H1 (cell line): ENCODE results near the gene DMXL2. TPM values are rescaled to one million over a fixed set of nuclear protein-coding genes. Genes with fewer than 3 reads are reported as not detected.

Experiments
- CTCF ChIA-PET: fragments of 300-600 bp; sonication (Branson Sonifier 250); formaldehyde crosslinking; loops from one replicate; lab custom pipeline; 2021; ENCODE audit not compliant: partially characterized antibody; lab: Charles Lee
- POLR2A ChIA-PET: fragments of 300-600 bp; sonication (Branson Sonifier 250); formaldehyde crosslinking; loops from one replicate; lab custom pipeline; 2021; ENCODE audit warnings: inconsistent platforms; ENCODE audit not compliant: partially characterized antibody; lab: Charles Lee
- DNase-seq, 2 experiments: peaks; one replicate each; pipeline versions ENCODE4 v3.0.0 to v3.0.0-alpha.2; 2010 to 2022; ENCODE audit warnings: low spot score in 2 of 2, low read depth in 1 of 2, mixed read lengths in 1 of 2
- FAIRE-seq: peaks from 2 replicates; lab custom pipeline; 2011; peaks lifted over from hg19 to GRCh38; lab: Jason Lieb, UNC
- H2AFZ ChIP-seq: 2 replicates; pipeline ENCODE4 v1.8.1; 2012; ENCODE audit warnings: low read length, inconsistent platforms
- H2AK5ac ChIP-seq: 2 replicates; pipeline ENCODE4 v1.6.1; 2013; ENCODE audit warnings: low read depth, low read length
- H2BK120ac ChIP-seq: replicated peaks from 2 replicates; pipeline ENCODE3; 2013; ENCODE audit warnings: low read depth, low read length, inconsistent platforms
- H2BK12ac ChIP-seq: 2 replicates; pipeline ENCODE4 v1.6.1; 2013; ENCODE audit warnings: low read depth, low read length
- H2BK15ac ChIP-seq: 2 replicates; pipeline ENCODE4 v1.6.1; 2013; ENCODE audit warnings: low read length
- H2BK20ac ChIP-seq: 2 replicates; pipeline ENCODE4 v1.6.1; 2013; ENCODE audit warnings: low read length
- H2BK5ac ChIP-seq: 2 replicates; pipeline ENCODE4 v1.6.1; 2013; ENCODE audit warnings: low read depth, low read length
- H3K14ac ChIP-seq: 2 replicates; pipeline ENCODE4 v1.6.1; 2013; ENCODE audit warnings: inconsistent platforms; ENCODE audit not compliant: insufficient read length
- H3K18ac ChIP-seq: 2 replicates; pipeline ENCODE4 v1.6.1; 2013; ENCODE audit warnings: low read length; ENCODE audit errors: extremely low read depth
- H3K23ac ChIP-seq: 2 replicates; pipeline ENCODE4 v1.6.1; 2013; ENCODE audit warnings: inconsistent platforms; ENCODE audit not compliant: insufficient read length
- H3K23me2 ChIP-seq: 2 replicates; pipeline ENCODE4 v1.6.1; 2013; ENCODE audit warnings: low read depth, low read length
- H3K27ac ChIP-seq: 2 replicates; pipeline ENCODE4 v1.6.1; 2011; ENCODE audit warnings: low read depth, low read length, inconsistent platforms
- H3K27me3 ChIP-seq, 4 experiments: replicated peaks in 1 of 4; 1 replicate in 1 of 4; 2 replicates in 3 of 4; pipeline versions ENCODE4 v1.6.1 to v1.8.1; 2011 to 2013; ENCODE audit warnings: low read length in 3 of 4, mild to moderate bottlenecking in 3 of 4, inconsistent platforms in 2 of 4, mixed read lengths in 2 of 4, moderate library complexity in 1 of 4; ENCODE audit not compliant: control insufficient read depth in 3 of 4, insufficient read depth in 3 of 4; ENCODE audit errors: extremely low read depth in 1 of 4
- H3K36me3 ChIP-seq, 4 experiments: 2 replicates each; pipeline versions ENCODE4 v1.6.1 to v1.8.1; 2011 to 2013; ENCODE audit warnings: mild to moderate bottlenecking in 4 of 4, low read length in 3 of 4, moderate library complexity in 2 of 4, control low read depth in 1 of 4, inconsistent platforms in 1 of 4; ENCODE audit not compliant: insufficient read depth in 4 of 4, control insufficient read depth in 2 of 4
- H3K4ac ChIP-seq: replicated peaks from 2 replicates; pipeline ENCODE3; 2013; ENCODE audit warnings: low read length, low read depth, mixed read lengths, inconsistent platforms; ENCODE audit not compliant: insufficient read length
- H3K4me1 ChIP-seq, 4 experiments: replicated peaks in 1 of 4; 1 replicate in 1 of 4; 2 replicates in 3 of 4; pipeline versions ENCODE4 v1.6.1 to v1.8.1; 2011 to 2013; ENCODE audit warnings: low read length in 3 of 4, inconsistent platforms in 2 of 4, mixed read lengths in 1 of 4; ENCODE audit not compliant: insufficient read depth in 4 of 4, control insufficient read depth in 3 of 4
- H3K4me2 ChIP-seq, 2 experiments: 2 replicates each; pipeline versions ENCODE4 v1.6.1 to v1.8.1; 2011 to 2013; ENCODE audit warnings: low read depth in 2 of 2, low read length in 2 of 2, control low read depth in 1 of 2, inconsistent platforms in 1 of 2, mild to moderate bottlenecking in 1 of 2; ENCODE audit not compliant: insufficient read depth in 1 of 2
- H3K4me3 ChIP-seq, 4 experiments: fragments of 200-600, 300-600 bp in 1 of 4; sonication (generic), shearing (Covaris generic), sonication (Bioruptor Twin) in 1 of 4; 2 replicates each; pipeline versions ENCODE4 v1.5.1 to v1.8.1; 2011 to 2016; ENCODE audit warnings: low read length in 4 of 4, low read depth in 3 of 4, control low read depth in 2 of 4, inconsistent platforms in 2 of 4, mild to moderate bottlenecking in 2 of 4, mixed read lengths in 1 of 4, moderate library complexity in 1 of 4; ENCODE audit not compliant: insufficient read depth in 2 of 4; ENCODE audit errors: extremely low read depth in 1 of 4
- H3K56ac ChIP-seq: replicated peaks from 2 replicates; pipeline ENCODE3; 2013; ENCODE audit warnings: low read depth, mild to moderate bottlenecking, mixed read lengths, low read length, inconsistent platforms; ENCODE audit not compliant: insufficient read length
- H3K79me1 ChIP-seq: 2 replicates; pipeline ENCODE4 v1.6.1; 2013; ENCODE audit warnings: low read depth, low read length, control low read depth
- H3K79me2 ChIP-seq, 2 experiments: 2 replicates each; pipeline versions ENCODE4 v1.6.1 to v1.8.1; 2012 to 2013; ENCODE audit warnings: low read length in 2 of 2, mild to moderate bottlenecking in 2 of 2, inconsistent platforms in 1 of 2; ENCODE audit not compliant: insufficient read depth in 2 of 2, control insufficient read depth in 1 of 2
- H3K9ac ChIP-seq, 4 experiments: replicated peaks in 1 of 4; 1 replicate in 1 of 4; 2 replicates in 3 of 4; pipeline versions ENCODE4 v1.6.1 to v1.8.1; 2011 to 2013; ENCODE audit warnings: low read depth in 3 of 4, low read length in 3 of 4, control low read depth in 2 of 4, mild to moderate bottlenecking in 2 of 4, moderate library complexity in 2 of 4, inconsistent platforms in 1 of 4; ENCODE audit errors: extremely low read depth in 1 of 4
- H3K9me3 ChIP-seq, 2 experiments: 2 replicates each; pipeline versions ENCODE4 v1.6.1 to v1.8.1; 2012 to 2013; ENCODE audit warnings: mild to moderate bottlenecking in 2 of 2, moderate library complexity in 2 of 2, control low read depth in 1 of 2, inconsistent platforms in 1 of 2, low read depth in 1 of 2, low read length in 1 of 2, mixed read lengths in 1 of 2; ENCODE audit not compliant: insufficient read depth in 2 of 2
- H4K20me1 ChIP-seq, 2 experiments: replicated peaks in 1 of 2; 2 replicates each; pipeline versions ENCODE3 to v1.8.1; 2011 to 2013; ENCODE audit warnings: inconsistent platforms in 2 of 2, low read length in 2 of 2, mild to moderate bottlenecking in 1 of 2; ENCODE audit not compliant: insufficient read depth in 2 of 2, control insufficient read depth in 1 of 2
- H4K5ac ChIP-seq: 2 replicates; pipeline ENCODE4 v1.6.1; 2013; ENCODE audit warnings: low read length, low read depth, mixed read lengths, inconsistent platforms; ENCODE audit not compliant: insufficient read length
- H4K8ac ChIP-seq: 2 replicates; pipeline ENCODE4 v1.8.0; 2013; ENCODE audit warnings: mild to moderate bottlenecking, moderate library complexity, low read length, inconsistent platforms; ENCODE audit not compliant: insufficient read depth; ENCODE audit errors: extremely low read depth
- H4K91ac ChIP-seq: replicated peaks from 2 replicates; pipeline ENCODE3; 2013; ENCODE audit warnings: low read length, mixed read lengths, inconsistent platforms; ENCODE audit not compliant: insufficient read length
- MAFK ChIP-seq: IDR thresholded peaks from 2 replicates; pipeline ENCODE4 v1.6.1; 2012; ENCODE audit warnings: low read depth, mild to moderate bottlenecking, improper control_type of control experiment, low read length
- TCF12 ChIP-seq: IDR thresholded peaks from 2 replicates; pipeline ENCODE4 v1.6.1; 2011; ENCODE audit warnings: low read depth, mild to moderate bottlenecking, low read length
- WGBS, 2 experiments: shearing (Covaris generic) in 1 of 2; methylation state at CpG; one replicate each; pipeline versions ENCODE4 v1.1.6 to v1.1.7; 2013 to 2015; ENCODE audit warnings: low lambda C conversion rate in 2 of 2, mixed read lengths in 2 of 2, inconsistent platforms in 1 of 2, low coverage in 1 of 2, missing lambda C conversion rate in 1 of 2; ENCODE audit not compliant: insufficient replicate concordance in 2 of 2, insufficient coverage in 1 of 2, insufficient read length in 1 of 2; ENCODE audit errors: extremely low coverage in 1 of 2, missing lambda C conversion rate in 1 of 2; 5-methylcytosine and 5-hydroxymethylcytosine counted together
- polyA plus RNA-seq, 7 experiments: library from polyadenylated mRNA; depleted of rRNA in 3 of 7; stranded (reverse) in 5 of 7; unstranded in 2 of 7; fragments of >200 nt in 5 of 7; fragments of 200-250 nt in 2 of 7; gene quantifications; 1 replicate in 5 of 7; 2 replicates in 1 of 7; 4 replicates in 1 of 7; pipeline versions ENCODE4 v1.2.1 to v1.2.3, GENCODE V29; 2011 to 2013; ENCODE audit warnings: missing spikeins in 2 of 7, mixed read lengths in 2 of 7
- total RNA-seq: library from RNA; stranded (reverse); fragmentation: NEBNext Ultra II Directional; extraction: Animal tissue kit (Norgen Biotek cat#: 25700); gene quantifications from 2 replicates; pipeline ENCODE4 v1.2.1, GENCODE V29; 2021

Gene DMXL2
- total and polyA plus RNA-seq, 2 of the 8 experiments (the other 6 are each of a cell fraction or from before 2014, with no cell fraction given) = 9.5 to 10.6 TPM

GRCh38 chr15:51425517-51426040 lies 197.0 kb downstream of the DMXL2 start:
- no peak overlapping the region for H2AFZ ChIP-seq
- H3K4me1 ChIP-seq = no peaks in the 10 kb centered on the region; a peak in 1 of 7 replicates
- H3K36me3 ChIP-seq = no peaks in the 10 kb centered on the region; a peak in 1 of 8 replicates
- FAIRE-seq = no peak
- no peak overlapping the region for H2BK12ac ChIP-seq
- no peak overlapping the region for H2BK20ac ChIP-seq
- H3K14ac ChIP-seq = no peak overlapping the region
- no peak overlapping the region for H4K5ac ChIP-seq
- WGBS, 2 experiments = 76% methylated on average over 1 of the region's 1 CpG; no CpG with 5 or more reads in 1 of the 2 experiments
- no peak overlapping the region for H3K23ac ChIP-seq
- no peak overlapping the region for H3K4me2 ChIP-seq
- H3K79me1 ChIP-seq = no peaks in the 10 kb centered on the region
- no peak overlapping the region for H3K56ac ChIP-seq
- ChIA-PET POLR2A (interaction anchor here (0.6 kb wide), 1 partner anchor 963 kb away, joined by 4 read pairs; no protein-coding TSS in a partner anchor), CTCF (interaction anchor here (0.8 to 1.7 kb wide), 3 partner anchors 22 to 292 kb away, joined by 3 to 6 read pairs (median 4); no protein-coding TSS in a partner anchor)
- H3K27me3 ChIP-seq = no peaks in the 10 kb centered on the region
- no peak overlapping the region for H3K18ac ChIP-seq
- no peak overlapping the region for H3K27ac ChIP-seq
- no peak overlapping the region for H4K91ac ChIP-seq
- no peak overlapping the region for H3K4ac ChIP-seq
- no peak for TF ChIP-seq TCF12
- TF ChIP-seq MAFK = peak; percentile 90
- TF ChIP-seq, all 59 proteins: peak for 1
- no peaks in the 10 kb centered on the region for H3K79me2 ChIP-seq
- H3K9ac ChIP-seq = no peak overlapping the region
- H2BK120ac ChIP-seq = peak overlapping the region; percentile 43
- no peak overlapping the region for H2AK5ac ChIP-seq
- no peak overlapping the region for H2BK5ac ChIP-seq
- no peaks in the 10 kb centered on the region; the same call in 1 of the 2 replicates for H3K23me2 ChIP-seq
- H3K4me3 ChIP-seq = no peak overlapping the region
- no peak overlapping the region for H2BK15ac ChIP-seq
- H4K8ac ChIP-seq = no peak overlapping the region
- DNase-seq = no peak
- H3K9me3 ChIP-seq = peaks cover 0 to 10% of the 10 kb centered on the region in 2 experiments; a peak in 2 of 4 replicates
- no peaks in the 10 kb centered on the region for H4K20me1 ChIP-seq
